ENCODE measurements around the gene DENND4B.

DNA sequence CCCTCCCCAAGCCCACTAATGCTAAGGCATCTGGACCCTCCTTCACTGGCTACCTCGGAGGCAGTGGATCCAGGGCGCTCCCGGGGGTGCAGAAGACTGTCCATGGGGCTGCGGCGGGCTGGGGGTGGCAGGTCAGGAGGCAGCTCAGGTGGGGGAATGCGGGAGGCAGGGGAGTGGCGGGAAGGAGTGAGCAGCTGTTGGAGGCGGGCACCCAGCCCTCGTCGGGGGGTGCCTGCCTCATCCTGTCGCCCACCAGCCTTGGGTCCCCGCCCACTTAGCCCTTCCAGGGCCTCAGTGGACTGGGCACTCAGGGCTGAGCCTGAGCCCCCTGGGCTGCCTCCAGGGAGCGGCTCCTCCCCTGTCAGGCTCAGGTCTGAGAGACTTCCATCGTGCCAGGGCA is 13.1 kb downstream of the DENND4B start:
- TF ChIP-seq BHLHE40 (IDR thresholded peaks at IDR 0.05; ENCODE audit: borderline replicate concordance) (no peak), SP1 (IDR thresholded peaks at IDR 0.05) (no peak), L3MBTL2 (conservative IDR thresholded peaks at IDR 0.05) (no peak), HDGF (IDR thresholded peaks at IDR 0.05; ENCODE audit: borderline replicate concordance) (no peak), LEF1 (IDR thresholded peaks at IDR 0.05; ENCODE audit: borderline replicate concordance) (no peak), SUZ12 (IDR thresholded peaks at IDR 0.05) (no peak)
